ELR (cell line): ENCODE data around the gene MGMT.
A peak's percentile ranks its signal among the peaks of the same experiment; 100 is the strongest.

Experiments used
- DNase-seq: peaks from one replicate; pipeline ENCODE4 v3.0.0-alpha.2; 2015; ENCODE audit warnings: low read depth

MGMT gene

GRCh38 chr10:129544205-129545202 lies 77.5 kb downstream of the MGMT start:
- no peak for DNase-seq

- peak; percentile 59 for DNase-seq
Observed at GRCh38 chr10:129545261-129545660, 78.2 kb downstream of the MGMT start.

GRCh38 chr10:129546106-129546505 lies 79.1 kb downstream of the MGMT start:
- DNase-seq, result no peak

GRCh38 chr10:129547608-129548007 lies 80.6 kb downstream of the MGMT start:
- no peak for DNase-seq

- no peak for DNase-seq
Observed at GRCh38 chr10:129548600-129548999, 81.6 kb downstream of the MGMT start.

- DNase-seq, result no peak
Observed at GRCh38 chr10:129550076-129550475, 83.0 kb downstream of the MGMT start.

- no peak for DNase-seq
Observed at GRCh38 chr10:129550658-129551057, 83.6 kb downstream of the MGMT start.

GRCh38 chr10:129552119-129552518 lies 85.1 kb downstream of the MGMT start:
- DNase-seq, result no peak

GRCh38 chr10:129553928-129554327 lies 86.9 kb downstream of the MGMT start:
- DNase-seq, result no peak

GRCh38 chr10:129556316-129556715 lies 89.3 kb downstream of the MGMT start:
- no peak for DNase-seq

- DNase-seq, result no peak
Observed at GRCh38 chr10:129560361-129560760, 93.3 kb downstream of the MGMT start.

GRCh38 chr10:129562487-129562886 lies 95.4 kb downstream of the MGMT start:
- no peak for DNase-seq

- no peak for DNase-seq
Observed at GRCh38 chr10:129564923-129565322, 97.9 kb downstream of the MGMT start.

- DNase-seq, result no peak
Observed at GRCh38 chr10:129568583-129569344, 101.7 kb downstream of the MGMT start.

GRCh38 chr10:129570185-129570584 lies 103.1 kb downstream of the MGMT start:
- no peak for DNase-seq

GRCh38 chr10:129579228-129579627 lies 112.2 kb downstream of the MGMT start:
- DNase-seq, result no peak

GRCh38 chr10:129580010-129580409 lies 113.0 kb downstream of the MGMT start:
- DNase-seq, result no peak

- no peak for DNase-seq
Observed at GRCh38 chr10:129580901-129581300, 113.9 kb downstream of the MGMT start.

- no peak for DNase-seq
Observed at GRCh38 chr10:129581827-129582411, 114.9 kb downstream of the MGMT start.

- DNase-seq, result no peak
Observed at GRCh38 chr10:129583831-129584230, 116.8 kb downstream of the MGMT start.

GRCh38 chr10:129586898-129587443 lies 119.9 kb downstream of the MGMT start:
- peak; percentile 8 for DNase-seq

GRCh38 chr10:129589546-129589945 lies 122.5 kb downstream of the MGMT start:
- DNase-seq, result no peak
